ENCODE measurements around the gene R3HDM1. TPM values are rescaled to one million over a fixed set of nuclear protein-coding genes. Genes with fewer than 3 reads are reported as not detected.
"Not testable (repeated sequence)": the region's sequence is repeated elsewhere in the genome, so short reads cannot be mapped to it uniquely, and the experiment has no call there.

Gene R3HDM1
- total RNA-seq, 4 donors from 2014 or later: 13.1 to 56.6 (median 19.6) TPM

DNA sequence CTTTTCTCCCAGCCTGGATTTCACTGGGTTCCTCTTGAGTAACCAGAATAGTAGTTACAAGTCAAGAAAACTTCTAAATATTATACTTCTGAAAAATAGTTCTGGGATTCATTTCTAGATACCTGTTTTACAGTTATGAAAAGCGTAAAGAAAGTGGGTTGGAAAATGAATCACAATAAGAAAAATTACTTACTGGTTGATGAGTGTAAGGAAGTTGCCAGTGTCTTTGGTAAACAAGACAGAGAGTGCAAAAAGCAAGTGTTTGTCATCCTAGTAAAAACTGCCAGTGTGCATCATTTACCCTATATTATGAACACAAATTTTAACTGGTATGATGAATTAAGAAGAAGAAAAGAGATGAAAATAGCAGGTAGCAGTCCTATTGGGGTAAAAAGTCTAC is 88.9 kb downstream of the R3HDM1 start:
- no peak for DNase-seq (ENCODE audit: extremely low spot score)
- no peak overlapping the region for H3K27ac ChIP-seq (replicated peaks in 1 of 4)
- H3K27me3 ChIP-seq: no peaks in the 10 kb centered on the region
- peaks cover 0 to 12% (median 5%) of the 10 kb centered on the region in 4 donors for H3K36me3 ChIP-seq
- H3K4me3 ChIP-seq: no peak overlapping the region
- H3K4me1 ChIP-seq: no peaks in the 10 kb centered on the region
- TF ChIP-seq, protein P1, sequence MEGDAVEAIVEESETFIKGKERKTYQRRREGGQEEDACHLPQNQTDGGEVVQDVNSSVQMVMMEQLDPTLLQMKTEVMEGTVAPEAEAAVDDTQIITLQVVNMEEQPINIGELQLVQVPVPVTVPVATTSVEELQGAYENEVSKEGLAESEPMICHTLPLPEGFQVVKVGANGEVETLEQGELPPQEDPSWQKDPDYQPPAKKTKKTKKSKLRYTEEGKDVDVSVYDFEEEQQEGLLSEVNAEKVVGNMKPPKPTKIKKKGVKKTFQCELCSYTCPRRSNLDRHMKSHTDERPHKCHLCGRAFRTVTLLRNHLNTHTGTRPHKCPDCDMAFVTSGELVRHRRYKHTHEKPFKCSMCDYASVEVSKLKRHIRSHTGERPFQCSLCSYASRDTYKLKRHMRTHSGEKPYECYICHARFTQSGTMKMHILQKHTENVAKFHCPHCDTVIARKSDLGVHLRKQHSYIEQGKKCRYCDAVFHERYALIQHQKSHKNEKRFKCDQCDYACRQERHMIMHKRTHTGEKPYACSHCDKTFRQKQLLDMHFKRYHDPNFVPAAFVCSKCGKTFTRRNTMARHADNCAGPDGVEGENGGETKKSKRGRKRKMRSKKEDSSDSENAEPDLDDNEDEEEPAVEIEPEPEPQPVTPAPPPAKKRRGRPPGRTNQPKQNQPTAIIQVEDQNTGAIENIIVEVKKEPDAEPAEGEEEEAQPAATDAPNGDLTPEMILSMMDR (IDR thresholded peaks at IDR 0.05): no peak
- TF ChIP-seq EP300 (IDR thresholded peaks at IDR 0.05): no peak
- TF ChIP-seq POLR2AphosphoS5 (IDR thresholded peaks at IDR 0.05): no peak
- TF ChIP-seq POLR2A (IDR thresholded peaks at IDR 0.05; ENCODE audit: low read depth): no peak
- no peaks in the 10 kb centered on the region for H3K9me3 ChIP-seq
- 97% methylated on average over 1 of the region's 1 CpG for WGBS
- intact Hi-C loops (cut with DNase I): no loop called here

DNA sequence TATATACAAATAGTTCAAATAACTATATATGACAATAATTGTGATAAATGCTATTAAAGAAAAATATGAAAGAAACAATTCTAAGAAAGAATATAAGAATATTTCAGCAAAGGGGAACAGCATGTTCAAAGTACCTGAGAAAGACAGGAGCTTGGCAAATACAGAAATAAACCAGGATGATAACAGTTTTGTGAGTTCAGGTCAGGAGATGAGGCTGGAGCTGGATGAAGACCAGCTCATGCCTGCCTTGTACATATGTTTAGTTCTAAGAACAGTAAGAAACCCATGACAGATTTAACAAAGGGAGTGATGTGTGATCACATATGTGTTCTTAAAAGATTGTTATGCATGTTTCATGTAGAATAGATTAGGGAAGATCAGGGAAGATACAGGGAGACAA is 98.2 kb downstream of the R3HDM1 start:
- Histone ChIP-seq H3K4me3 (no peak overlapping the region), H3K9me3 (no peaks in the 10 kb centered on the region), H3K36me3 (peaks cover 0 to 21% (median 8%) of the 10 kb centered on the region in 4 donors), H3K27me3 (no peaks in the 10 kb centered on the region), H3K27ac (replicated peaks in 1 of 4) (no peak overlapping the region), H3K4me1 (no peaks in the 10 kb centered on the region)
- TF ChIP-seq, protein P1 (IDR thresholded peaks at IDR 0.05): no peak
- TF ChIP-seq EP300 (IDR thresholded peaks at IDR 0.05): no peak
- no peak for TF ChIP-seq POLR2A (IDR thresholded peaks at IDR 0.05; ENCODE audit: low read depth)
- no peak for TF ChIP-seq POLR2AphosphoS5 (IDR thresholded peaks at IDR 0.05)
- DNase-seq (ENCODE audit: extremely low spot score): no peak
- intact Hi-C loops (cut with DNase I): no loop called here

DNA sequence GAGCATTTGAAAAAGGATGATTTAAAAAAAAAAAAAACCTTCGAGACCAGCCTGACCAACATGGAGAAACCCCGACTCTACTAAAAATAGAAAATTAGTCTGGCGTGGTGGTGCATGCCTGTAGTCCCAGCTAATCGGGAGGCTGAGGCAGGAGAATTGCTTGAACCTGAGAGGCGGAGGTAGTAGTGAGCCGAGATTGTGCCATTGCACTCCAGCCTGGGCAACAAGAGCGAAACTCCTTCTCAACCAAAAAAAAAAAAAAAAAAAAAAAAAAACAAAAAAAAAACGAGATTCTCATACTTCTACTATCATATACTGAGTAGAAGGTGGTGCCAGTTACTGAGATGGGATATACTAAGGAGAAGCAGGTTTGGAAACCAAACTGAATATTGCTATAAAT is 98.8 kb downstream of the R3HDM1 start:
- H3K4me1 ChIP-seq; H3K27ac ChIP-seq (replicated peaks in 1 of 4); DNase-seq (ENCODE audit: extremely low spot score); intact Hi-C loops (cut with DNase I); H3K9me3 ChIP-seq; H3K27me3 ChIP-seq; H3K4me3 ChIP-seq: not testable (repeated sequence)
- H3K36me3 ChIP-seq: peaks cover 0 to 23% (median 8%) of the 10 kb centered on the region in 4 donors
- 92% methylated on average over 8 of the region's 8 CpGs for WGBS

DNA sequence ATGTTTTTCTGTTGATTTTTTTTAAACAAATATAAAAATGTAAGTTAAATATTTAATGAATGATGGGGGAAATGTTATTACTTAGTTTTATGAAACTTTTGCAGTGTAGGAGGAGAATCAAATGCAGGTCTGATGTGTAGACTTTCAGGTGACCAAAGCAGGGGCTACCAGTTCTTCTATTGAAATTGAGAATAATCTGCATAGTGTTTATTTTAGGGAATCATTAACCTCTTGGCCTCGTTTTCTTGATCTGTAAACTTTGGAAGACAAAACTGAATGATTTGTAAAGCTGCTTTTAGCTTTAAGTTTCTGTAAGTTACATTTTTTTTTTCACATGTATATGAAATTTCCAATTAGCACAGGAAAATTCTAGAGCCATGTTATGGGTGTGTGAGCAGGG is 99.2 kb downstream of the R3HDM1 start:
- DNase-seq (ENCODE audit: extremely low spot score): no peak
- intact Hi-C loops (cut with DNase I): no loop called here

DNA sequence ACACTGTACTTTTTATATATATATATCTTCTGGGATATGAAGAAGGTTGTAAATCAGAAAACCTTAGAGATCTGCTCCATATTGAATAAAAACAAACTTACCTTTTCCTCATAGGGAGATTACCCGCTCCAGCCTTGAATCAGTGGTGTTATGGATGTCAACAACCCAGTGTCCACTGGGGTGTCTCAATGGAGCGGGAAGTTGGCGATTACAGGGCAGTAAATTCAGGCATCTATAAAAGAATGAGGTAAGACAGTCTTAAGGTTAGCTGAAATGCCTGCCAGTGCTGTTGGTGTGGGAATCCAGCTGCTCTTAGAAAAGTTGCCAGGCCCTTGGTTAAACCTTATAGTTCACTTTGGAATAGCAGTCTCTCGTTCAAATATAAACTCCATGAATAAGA is 102.3 kb downstream of the R3HDM1 start:
- Histone ChIP-seq H3K4me3 (no peak overlapping the region), H3K36me3 (peaks cover 0 to 52% (median 21%) of the 10 kb centered on the region in 4 donors), H3K9me3 (no peaks in the 10 kb centered on the region), H3K27ac (replicated peaks in 1 of 4) (no peak overlapping the region), H3K4me1 (no peaks in the 10 kb centered on the region), H3K27me3 (no peaks in the 10 kb centered on the region)
- DNase-seq (ENCODE audit: extremely low spot score): no peak
- intact Hi-C loops (cut with DNase I): no loop called here
- 89% methylated on average over 4 of the region's 4 CpGs for WGBS
- TF ChIP-seq POLR2A (IDR thresholded peaks at IDR 0.05; ENCODE audit: low read depth) (no peak), POLR2AphosphoS5 (IDR thresholded peaks at IDR 0.05) (no peak)

More for the DNA sequence above, 99.2 kb downstream of the R3HDM1 start:
- 100% methylated on average over 1 of the region's 1 CpG for WGBS
- Histone ChIP-seq H3K36me3 (peaks cover 0 to 27% (median 8%) of the 10 kb centered on the region in 4 donors), H3K27ac (replicated peaks in 1 of 4) (no peak overlapping the region), H3K9me3 (no peaks in the 10 kb centered on the region), H3K4me3 (no peak overlapping the region), H3K27me3 (no peaks in the 10 kb centered on the region), H3K4me1 (no peaks in the 10 kb centered on the region)
- TF ChIP-seq, protein P1 (IDR thresholded peaks at IDR 0.05): no peak
- TF ChIP-seq EP300 (IDR thresholded peaks at IDR 0.05) (no peak), POLR2AphosphoS5 (IDR thresholded peaks at IDR 0.05) (no peak), POLR2A (IDR thresholded peaks at IDR 0.05; ENCODE audit: low read depth) (no peak)

DNA sequence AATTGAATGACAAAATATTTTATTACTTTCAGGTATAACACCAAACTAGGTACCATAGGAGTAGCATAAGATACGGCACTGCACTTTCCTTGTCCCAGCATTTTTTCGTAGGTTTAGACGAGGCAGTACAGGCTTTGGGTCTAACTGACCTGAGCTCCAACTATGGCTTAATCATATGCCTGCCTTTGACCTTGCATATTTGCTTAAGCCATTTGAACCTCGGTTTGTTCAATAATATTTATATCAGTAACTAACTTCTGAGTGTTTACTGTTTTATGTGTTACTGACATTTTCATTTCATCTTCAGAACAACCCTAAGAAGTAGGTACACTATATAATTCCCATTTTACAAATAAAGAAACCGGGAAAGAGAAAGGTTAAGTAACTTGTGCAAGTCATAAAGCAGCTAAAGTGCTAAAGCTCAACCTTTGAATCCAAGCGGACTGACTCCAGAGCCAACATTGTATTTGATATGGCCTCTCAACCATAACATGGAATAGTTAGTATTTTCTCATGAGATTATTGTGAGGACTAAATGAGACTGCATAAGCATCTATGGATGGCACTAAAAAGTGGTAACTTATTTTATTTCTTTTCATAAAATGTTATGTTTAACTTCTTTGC is 104.0 kb downstream of the R3HDM1 start:
- TF ChIP-seq EP300 (IDR thresholded peaks at IDR 0.05) (no peak), POLR2A (IDR thresholded peaks at IDR 0.05; ENCODE audit: low read depth) (no peak)
- no peaks in the 10 kb centered on the region for H3K9me3 ChIP-seq
- WGBS: 80% methylated on average over 6 of the region's 6 CpGs
- no peak overlapping the region for H3K27ac ChIP-seq (replicated peaks in 1 of 4)
- H3K4me3 ChIP-seq: no peak overlapping the region
- intact Hi-C loops (cut with DNase I): no loop called here
- peaks cover 6 to 64% (median 30%) of the 10 kb centered on the region in 4 donors for H3K36me3 ChIP-seq
- no peaks in the 10 kb centered on the region for H3K27me3 ChIP-seq
- no peaks in the 10 kb centered on the region for H3K4me1 ChIP-seq
- DNase-seq (ENCODE audit: extremely low spot score): no peak

Measured in esophagus muscularis mucosa (tissue), 4 donors.